ENCODE results near the gene NLRC5. TPM values are rescaled to one million over a fixed set of nuclear protein-coding genes. Genes with fewer than 3 reads are reported as not detected.
A peak's percentile ranks its signal among the peaks of the same experiment; 100 is the strongest.

Gene NLRC5, protein sequence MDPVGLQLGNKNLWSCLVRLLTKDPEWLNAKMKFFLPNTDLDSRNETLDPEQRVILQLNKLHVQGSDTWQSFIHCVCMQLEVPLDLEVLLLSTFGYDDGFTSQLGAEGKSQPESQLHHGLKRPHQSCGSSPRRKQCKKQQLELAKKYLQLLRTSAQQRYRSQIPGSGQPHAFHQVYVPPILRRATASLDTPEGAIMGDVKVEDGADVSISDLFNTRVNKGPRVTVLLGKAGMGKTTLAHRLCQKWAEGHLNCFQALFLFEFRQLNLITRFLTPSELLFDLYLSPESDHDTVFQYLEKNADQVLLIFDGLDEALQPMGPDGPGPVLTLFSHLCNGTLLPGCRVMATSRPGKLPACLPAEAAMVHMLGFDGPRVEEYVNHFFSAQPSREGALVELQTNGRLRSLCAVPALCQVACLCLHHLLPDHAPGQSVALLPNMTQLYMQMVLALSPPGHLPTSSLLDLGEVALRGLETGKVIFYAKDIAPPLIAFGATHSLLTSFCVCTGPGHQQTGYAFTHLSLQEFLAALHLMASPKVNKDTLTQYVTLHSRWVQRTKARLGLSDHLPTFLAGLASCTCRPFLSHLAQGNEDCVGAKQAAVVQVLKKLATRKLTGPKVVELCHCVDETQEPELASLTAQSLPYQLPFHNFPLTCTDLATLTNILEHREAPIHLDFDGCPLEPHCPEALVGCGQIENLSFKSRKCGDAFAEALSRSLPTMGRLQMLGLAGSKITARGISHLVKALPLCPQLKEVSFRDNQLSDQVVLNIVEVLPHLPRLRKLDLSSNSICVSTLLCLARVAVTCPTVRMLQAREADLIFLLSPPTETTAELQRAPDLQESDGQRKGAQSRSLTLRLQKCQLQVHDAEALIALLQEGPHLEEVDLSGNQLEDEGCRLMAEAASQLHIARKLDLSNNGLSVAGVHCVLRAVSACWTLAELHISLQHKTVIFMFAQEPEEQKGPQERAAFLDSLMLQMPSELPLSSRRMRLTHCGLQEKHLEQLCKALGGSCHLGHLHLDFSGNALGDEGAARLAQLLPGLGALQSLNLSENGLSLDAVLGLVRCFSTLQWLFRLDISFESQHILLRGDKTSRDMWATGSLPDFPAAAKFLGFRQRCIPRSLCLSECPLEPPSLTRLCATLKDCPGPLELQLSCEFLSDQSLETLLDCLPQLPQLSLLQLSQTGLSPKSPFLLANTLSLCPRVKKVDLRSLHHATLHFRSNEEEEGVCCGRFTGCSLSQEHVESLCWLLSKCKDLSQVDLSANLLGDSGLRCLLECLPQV (N-terminal part only)
- total RNA-seq, result 44.0 and 67.6 TPM in 2 replicates

DNA sequence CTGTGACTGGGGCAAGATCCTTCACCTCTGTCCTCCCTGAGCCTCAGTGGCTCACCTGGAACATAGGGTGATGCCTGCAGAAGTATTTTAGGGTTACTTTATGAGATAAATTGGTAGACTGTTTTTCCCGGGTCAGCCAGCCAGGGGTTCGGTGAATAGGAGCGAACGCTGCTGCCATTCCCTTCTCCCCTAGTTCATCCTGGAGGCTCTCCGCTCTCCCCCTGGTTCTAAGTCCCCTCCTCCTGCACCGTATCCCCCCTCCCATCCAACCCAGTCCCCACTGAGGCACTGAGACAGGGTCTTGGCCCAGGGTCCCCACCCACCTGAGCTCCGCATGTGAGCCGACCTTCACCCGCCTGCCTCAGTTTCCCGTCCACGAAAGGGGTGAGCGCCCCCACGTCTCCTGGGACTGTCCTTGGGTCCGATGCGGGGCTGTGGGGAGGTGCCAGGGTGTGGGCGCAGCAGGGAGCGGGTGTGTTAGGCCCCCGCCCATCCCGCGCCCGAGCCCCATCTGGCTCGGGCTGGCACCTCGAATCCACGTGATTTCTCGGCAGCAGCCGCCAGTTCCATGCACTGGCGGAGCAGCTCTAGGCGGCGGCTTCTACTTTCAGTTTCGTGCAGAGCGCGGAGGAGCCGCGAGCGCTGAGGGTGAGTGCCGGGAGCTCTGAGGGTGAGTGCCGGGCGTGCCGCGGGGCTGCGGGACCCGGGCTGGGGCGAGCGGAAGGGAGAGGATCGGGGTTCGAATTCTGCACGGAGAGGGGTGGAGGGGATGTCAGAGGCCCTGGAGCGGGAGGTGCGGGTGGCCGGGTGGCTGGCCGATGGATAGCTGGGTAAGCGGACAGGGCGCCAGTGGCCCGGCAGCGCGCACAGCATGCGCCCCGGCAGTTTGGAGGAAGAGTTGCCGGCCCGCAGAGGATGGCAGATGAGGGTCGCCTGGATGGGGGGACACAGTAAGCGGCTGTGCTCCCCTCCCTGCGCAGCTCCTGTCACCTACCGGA is at the start of gene NLRC5:
Gene NLRC5, plus strand, starts transcription at position 610 of the 998 bp plus-strand sequence. CDS start 31,156 bp downstream, outside the sequence.
- H3K4me3 ChIP-seq (ENCODE audit: low read depth, low read length), result peak within 1 kb of the TSS; percentile 83
- peak; percentile 90 for DNase-seq (ENCODE audit: low read depth)
- TF ChIP-seq, protein P1, sequence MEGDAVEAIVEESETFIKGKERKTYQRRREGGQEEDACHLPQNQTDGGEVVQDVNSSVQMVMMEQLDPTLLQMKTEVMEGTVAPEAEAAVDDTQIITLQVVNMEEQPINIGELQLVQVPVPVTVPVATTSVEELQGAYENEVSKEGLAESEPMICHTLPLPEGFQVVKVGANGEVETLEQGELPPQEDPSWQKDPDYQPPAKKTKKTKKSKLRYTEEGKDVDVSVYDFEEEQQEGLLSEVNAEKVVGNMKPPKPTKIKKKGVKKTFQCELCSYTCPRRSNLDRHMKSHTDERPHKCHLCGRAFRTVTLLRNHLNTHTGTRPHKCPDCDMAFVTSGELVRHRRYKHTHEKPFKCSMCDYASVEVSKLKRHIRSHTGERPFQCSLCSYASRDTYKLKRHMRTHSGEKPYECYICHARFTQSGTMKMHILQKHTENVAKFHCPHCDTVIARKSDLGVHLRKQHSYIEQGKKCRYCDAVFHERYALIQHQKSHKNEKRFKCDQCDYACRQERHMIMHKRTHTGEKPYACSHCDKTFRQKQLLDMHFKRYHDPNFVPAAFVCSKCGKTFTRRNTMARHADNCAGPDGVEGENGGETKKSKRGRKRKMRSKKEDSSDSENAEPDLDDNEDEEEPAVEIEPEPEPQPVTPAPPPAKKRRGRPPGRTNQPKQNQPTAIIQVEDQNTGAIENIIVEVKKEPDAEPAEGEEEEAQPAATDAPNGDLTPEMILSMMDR (IDR thresholded peaks at IDR 0.05; ENCODE audit: insufficient read depth, low read depth, low read length), result no peak

DNA sequence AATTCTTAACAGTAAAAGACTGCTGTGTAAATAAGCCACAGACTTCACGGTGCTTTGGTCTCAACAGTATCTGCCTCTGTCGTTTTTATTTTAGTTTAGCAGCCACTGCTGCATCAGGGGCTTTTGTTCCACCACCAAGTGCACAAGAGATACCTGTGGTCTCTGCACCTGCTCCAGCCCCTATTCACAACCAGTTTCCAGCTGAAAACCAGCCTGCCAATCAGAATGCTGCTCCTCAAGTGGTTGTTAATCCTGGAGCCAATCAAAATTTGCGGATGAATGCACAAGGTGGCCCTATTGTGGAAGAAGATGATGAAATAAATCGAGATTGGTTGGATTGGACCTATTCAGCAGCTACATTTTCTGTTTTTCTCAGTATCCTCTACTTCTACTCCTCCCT is 49.6 kb upstream of the NLRC5 start:
- no peak for DNase-seq (ENCODE audit: low read depth)
- TF ChIP-seq, protein P1 (IDR thresholded peaks at IDR 0.05; ENCODE audit: insufficient read depth, low read depth, low read length), result no peak
- H3K4me3 ChIP-seq (ENCODE audit: low read depth, low read length), result no peak overlapping the region

DNA sequence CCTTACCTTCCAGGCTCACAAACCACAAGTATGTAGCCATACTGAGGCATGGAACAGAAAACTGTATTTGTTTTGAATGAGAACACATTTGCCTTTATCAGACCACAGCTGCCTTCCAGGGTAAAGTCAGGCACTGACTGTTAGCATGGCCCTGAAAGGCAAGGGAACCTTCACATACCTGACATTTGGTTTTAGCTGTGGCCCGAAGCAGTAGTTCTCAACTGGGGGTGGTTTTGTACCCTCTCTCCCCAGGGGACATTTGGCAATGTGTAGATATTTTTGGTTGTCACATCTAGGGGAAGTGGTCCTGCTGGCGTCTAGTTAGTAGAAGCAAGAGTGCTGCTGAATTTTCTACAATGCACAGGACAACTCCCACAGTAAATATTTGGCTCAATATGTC is 48.3 kb upstream of the NLRC5 start:
- H3K4me3 ChIP-seq (ENCODE audit: low read depth, low read length), result no peak overlapping the region
- no peak for DNase-seq (ENCODE audit: low read depth)
- TF ChIP-seq, protein P1 (IDR thresholded peaks at IDR 0.05; ENCODE audit: insufficient read depth, low read depth, low read length), result no peak

DNA sequence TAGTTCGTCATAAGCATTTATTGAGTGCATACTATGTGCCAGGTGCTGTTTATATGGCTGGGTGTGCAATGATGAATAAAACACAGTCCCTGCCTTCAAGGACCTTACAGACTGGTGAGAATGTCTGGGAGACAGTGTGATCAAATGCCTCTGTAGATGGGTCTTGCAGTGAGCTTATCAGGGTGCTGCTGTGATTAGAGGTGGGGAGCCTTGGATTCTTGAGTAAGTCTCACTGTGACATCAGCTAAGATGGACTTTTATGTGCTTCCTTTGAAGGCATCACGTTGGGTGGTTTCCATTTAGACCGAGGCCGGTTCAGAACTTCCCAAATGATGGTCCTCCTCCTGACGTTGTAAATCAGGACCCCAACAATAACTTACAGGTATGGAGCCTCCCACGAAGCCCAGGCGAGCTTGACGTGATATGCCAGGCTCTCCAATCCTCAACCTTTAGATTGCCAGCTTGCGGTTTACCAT is 47.5 kb upstream of the NLRC5 start:
- TF ChIP-seq, protein P1 (IDR thresholded peaks at IDR 0.05; ENCODE audit: insufficient read depth, low read depth, low read length), result no peak
- H3K4me3 ChIP-seq (ENCODE audit: low read depth, low read length), result no peak overlapping the region
- DNase-seq (ENCODE audit: low read depth), result no peak

DNA sequence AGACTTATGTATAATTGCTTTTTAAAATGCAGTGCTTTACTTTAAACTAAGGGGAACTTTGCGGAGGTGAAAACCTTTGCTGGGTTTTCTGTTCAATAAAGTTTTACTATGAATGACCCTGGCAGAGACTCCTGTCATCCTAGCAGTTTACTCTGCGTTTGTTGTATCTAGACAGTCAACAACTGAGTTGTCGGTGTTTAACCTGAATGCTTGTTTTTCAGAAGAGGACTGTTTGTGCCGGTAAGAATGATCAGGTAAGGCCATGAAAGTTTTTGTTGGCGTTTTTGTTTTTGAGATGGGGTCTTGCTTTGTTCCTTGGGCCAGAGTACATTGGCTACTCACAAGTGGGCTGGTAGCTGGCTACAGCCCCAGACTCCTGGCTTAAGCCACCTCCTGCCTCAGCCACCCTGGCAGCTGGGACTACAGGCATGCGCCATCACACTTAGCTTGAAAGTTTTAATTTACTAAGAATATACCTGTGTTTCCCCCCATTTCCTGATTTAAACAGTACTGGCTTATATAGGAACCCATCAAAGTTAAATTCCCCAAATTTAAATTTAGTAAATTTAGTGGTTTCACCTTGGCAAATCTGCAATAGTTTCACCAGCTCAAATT is 45.5 kb upstream of the NLRC5 start:
- TF ChIP-seq, protein P1 (IDR thresholded peaks at IDR 0.05; ENCODE audit: insufficient read depth, low read depth, low read length), result no peak
- no peak overlapping the region for H3K4me3 ChIP-seq (ENCODE audit: low read depth, low read length)
- no peak for DNase-seq (ENCODE audit: low read depth)
